Astrocyte (in vitro differentiated cells and primary cell): Measurements from ENCODE around the gene BRD8. TPM values are rescaled to one million over a fixed set of nuclear protein-coding genes. Genes with fewer than 3 reads are reported as not detected.
A peak's percentile ranks its signal among the peaks of the same experiment; 100 is the strongest.

Experiments
- DNase-seq: peaks from one replicate; pipeline ENCODE4 v3.0.0-alpha.2; 2010; ENCODE audit warnings: low read depth
- FAIRE-seq: peaks from 2 replicates; lab custom pipeline; 2011; peaks lifted over from hg19 to GRCh38; lab: Jason Lieb, UNC
- H2AFZ ChIP-seq: 2 replicates; pipeline ENCODE4 v1.6.0; 2012; ENCODE audit warnings: low read depth, low read length, inconsistent platforms
- H3K27ac ChIP-seq: 2 replicates; pipeline ENCODE4 v1.5.1; 2011; ENCODE audit warnings: low read depth, low read length, inconsistent platforms
- H3K27me3 ChIP-seq: 2 replicates; pipeline ENCODE4 v1.6.0; 2011; ENCODE audit warnings: low read length, inconsistent platforms; ENCODE audit not compliant: insufficient read depth
- H3K36me3 ChIP-seq: 2 replicates; pipeline ENCODE4 v1.5.1; 2011; ENCODE audit warnings: low read length, inconsistent platforms; ENCODE audit not compliant: insufficient read depth
- H3K4me1 ChIP-seq: 2 replicates; pipeline ENCODE4 v1.5.1; 2011; ENCODE audit warnings: low read length, inconsistent platforms; ENCODE audit not compliant: insufficient read depth
- H3K4me2 ChIP-seq: 2 replicates; pipeline ENCODE4 v1.6.0; 2012; ENCODE audit warnings: low read length, inconsistent platforms
- H3K4me3 ChIP-seq: 2 replicates; pipeline ENCODE4 v1.5.1; 2011; ENCODE audit warnings: low read depth, mild to moderate bottlenecking, low read length, inconsistent platforms; ENCODE audit not compliant: insufficient read depth
- H3K79me2 ChIP-seq: 2 replicates; pipeline ENCODE4 v1.6.0; 2012; ENCODE audit warnings: mild to moderate bottlenecking, low read length, inconsistent platforms; ENCODE audit not compliant: insufficient read depth
- H3K9ac ChIP-seq: 2 replicates; pipeline ENCODE4 v1.6.0; 2012; ENCODE audit warnings: mild to moderate bottlenecking, low read length, inconsistent platforms
- H3K9me3 ChIP-seq: 2 replicates; pipeline ENCODE4 v1.5.1; 2012; ENCODE audit warnings: low read depth, mild to moderate bottlenecking, low read length, inconsistent platforms; ENCODE audit not compliant: insufficient read depth
- H4K20me1 ChIP-seq: 2 replicates; pipeline ENCODE4 v1.6.0; 2012; ENCODE audit warnings: low read length, inconsistent platforms; ENCODE audit not compliant: insufficient read depth
- H3K27ac Mint-ChIP-seq: one replicate; pipeline ENCODE4 v1.8.0; 2021; ENCODE audit warnings: mild to moderate bottlenecking, mixed read lengths; ENCODE audit not compliant: unreplicated experiment
- H3K27me3 Mint-ChIP-seq: one replicate; pipeline ENCODE4 v1.8.0; 2021; ENCODE audit warnings: low read depth, mixed read lengths; ENCODE audit not compliant: unreplicated experiment
- H3K36me3 Mint-ChIP-seq: one replicate; pipeline ENCODE4 v1.8.0; 2021; ENCODE audit warnings: low read depth, mixed read lengths; ENCODE audit not compliant: unreplicated experiment
- H3K4me1 Mint-ChIP-seq: one replicate; pipeline ENCODE4 v1.8.0; 2021; ENCODE audit warnings: low read depth, mixed read lengths; ENCODE audit not compliant: unreplicated experiment
- H3K4me3 Mint-ChIP-seq: one replicate; pipeline ENCODE4 v1.8.0; 2021; ENCODE audit warnings: mild to moderate bottlenecking, moderate library complexity, mixed read lengths; ENCODE audit not compliant: unreplicated experiment
- H3K9me3 Mint-ChIP-seq: one replicate; pipeline ENCODE4 v1.8.0; 2021; ENCODE audit warnings: mild to moderate bottlenecking, mixed read lengths; ENCODE audit not compliant: unreplicated experiment
- CTCF ChIP-seq: IDR thresholded peaks from 2 replicates; pipeline ENCODE4 v1.5.1; 2011; ENCODE audit warnings: low read depth, mild to moderate bottlenecking, inconsistent platforms, low read length, moderate library complexity; ENCODE audit not compliant: insufficient read depth
- EZH2 ChIP-seq: IDR thresholded peaks from 2 replicates; pipeline ENCODE4 v1.6.1; 2012; ENCODE audit warnings: mild to moderate bottlenecking, low read length, inconsistent platforms; ENCODE audit not compliant: insufficient read depth
- total RNA-seq: library from RNA; stranded (reverse); gene quantifications from 2 replicates; pipeline ENCODE4 v1.2.1, GENCODE V29; 2021

BRD8 gene
- total RNA-seq, 1 donor from 2014 or later = 33.1 TPM

GRCh38 chr5:138115254-138115653 lies 63.2 kb downstream of the BRD8 start:
- no peak overlapping the region for H3K9ac ChIP-seq
- H3K27me3 ChIP-seq = no peaks in the 10 kb centered on the region
- Mint-ChIP-seq H3K27me3 (peaks cover 4% of the 10 kb centered on the region), H3K36me3 (no peaks in the 10 kb centered on the region), H3K9me3 (peaks cover 4% of the 10 kb centered on the region), H3K27ac (no peak overlapping the region), H3K4me3 (no peak overlapping the region), H3K4me1 (peaks cover 17% of the 10 kb centered on the region)
- H3K4me2 ChIP-seq = no peak overlapping the region
- no peak overlapping the region for H3K4me3 ChIP-seq
- no peak overlapping the region for H3K27ac ChIP-seq
- H2AFZ ChIP-seq = no peak overlapping the region
- FAIRE-seq (no peak), DNase-seq (no peak)
- H3K79me2 ChIP-seq = no peaks in the 10 kb centered on the region
- H3K9me3 ChIP-seq = no peaks in the 10 kb centered on the region
- peaks cover 12% of the 10 kb centered on the region for H3K4me1 ChIP-seq
- TF ChIP-seq CTCF (no peak), EZH2 (no peak)
- no peaks in the 10 kb centered on the region for H3K36me3 ChIP-seq
- H4K20me1 ChIP-seq = no peaks in the 10 kb centered on the region

- peaks cover 12% of the 10 kb centered on the region for H3K4me1 ChIP-seq
- Mint-ChIP-seq H3K4me1 (peaks cover 18% of the 10 kb centered on the region), H3K4me3 (no peak overlapping the region), H3K36me3 (no peaks in the 10 kb centered on the region), H3K27me3 (peaks cover 4% of the 10 kb centered on the region), H3K27ac (no peak overlapping the region), H3K9me3 (peaks cover 3% of the 10 kb centered on the region)
- no peaks in the 10 kb centered on the region for H4K20me1 ChIP-seq
- no peaks in the 10 kb centered on the region for H3K27me3 ChIP-seq
- TF ChIP-seq CTCF = no peak
- no peak for TF ChIP-seq EZH2
- no peak overlapping the region for H3K27ac ChIP-seq
- FAIRE-seq (peak; percentile 74), DNase-seq (peak; percentile 71)
- peak overlapping the region; percentile 12 for H3K4me2 ChIP-seq
- no peaks in the 10 kb centered on the region for H3K9me3 ChIP-seq
- H3K9ac ChIP-seq = no peak overlapping the region
- no peaks in the 10 kb centered on the region for H3K36me3 ChIP-seq
- H3K4me3 ChIP-seq = no peak overlapping the region
- H2AFZ ChIP-seq = no peak overlapping the region
- H3K79me2 ChIP-seq = no peaks in the 10 kb centered on the region
These were observed 66.5 kb downstream of the BRD8 start for GRCh38 chr5:138111937-138112336.

- Histone ChIP-seq H3K4me2 (no peak overlapping the region), H3K27ac (no peak overlapping the region), H4K20me1 (no peaks in the 10 kb centered on the region), H3K4me1 (peaks cover 12% of the 10 kb centered on the region), H3K27me3 (no peaks in the 10 kb centered on the region), H3K9ac (no peak overlapping the region), H3K9me3 (no peaks in the 10 kb centered on the region), H2AFZ (no peak overlapping the region), H3K4me3 (no peak overlapping the region), H3K79me2 (no peaks in the 10 kb centered on the region), H3K36me3 (no peaks in the 10 kb centered on the region)
- TF ChIP-seq EZH2 (no peak), CTCF (no peak)
- Mint-ChIP-seq H3K9me3 (no peaks in the 10 kb centered on the region), H3K4me1 (peaks cover 18% of the 10 kb centered on the region), H3K27me3 (peaks cover 4% of the 10 kb centered on the region), H3K36me3 (no peaks in the 10 kb centered on the region), H3K27ac (no peak overlapping the region), H3K4me3 (no peak overlapping the region)
- FAIRE-seq = no peak
- no peak for DNase-seq
These were observed 67.2 kb downstream of the BRD8 start for GRCh38 chr5:138111181-138111580.
